Mammary epithelial cell (primary cell): ENCODE measurements around the gene ANGPTL7.

Experiments used
- CTCF ChIP-seq, 2 donors: IDR thresholded peaks in 1 of 2; conservative IDR thresholded peaks in 1 of 2; 2 replicates each; pipeline ENCODE4 v1.5.1; 2011 to 2012; ENCODE audit warnings: inconsistent platforms in 2 of 2, low read length in 2 of 2, mild to moderate bottlenecking in 2 of 2, control low read depth in 1 of 2, low read depth in 1 of 2; ENCODE audit not compliant: insufficient read depth in 1 of 2; ENCODE audit errors: extremely low read depth in 1 of 2
- EZH2 ChIP-seq: IDR thresholded peaks from 2 replicates; pipeline ENCODE4 v1.6.1; 2012; ENCODE audit warnings: low read length, inconsistent platforms, borderline replicate concordance

GRCh38 chr1:11145741-11146140 is 43.4 kb upstream of the ANGPTL7 start:
- TF ChIP-seq CTCF (conservative IDR thresholded peaks at IDR 0.05 in 1 of 2, IDR thresholded peaks at IDR 0.05 in 1 of 2; ENCODE audit: extremely low read depth in 1 of 2, insufficient read depth in 1 of 2, low read depth in 1 of 2, low read length in 2 of 2) (no peak), EZH2 (no peak)
